Esophagus muscularis mucosa (tissue), 4 donors: Measurements from ENCODE around the gene TSPOAP1. TPM values are rescaled to one million over a fixed set of nuclear protein-coding genes. Genes with fewer than 3 reads are reported as not detected.

Experiments used
- DNase-seq: peaks from one replicate; pipeline ENCODE4 v3.0.0-alpha.2; 2017; ENCODE audit errors: extremely low spot score
- H3K27ac ChIP-seq, 4 donors: fragments of 200-600 bp; sonication (generic); replicated peaks in 1 of 4; 1 replicate in 3 of 4; 2 replicates in 1 of 4; pipeline ENCODE4 v1.5.1; 2016 to 2019; ENCODE audit warnings: mild to moderate bottlenecking in 1 of 4
- H3K27me3 ChIP-seq, 4 donors: fragments of 200-600 bp; sonication (generic); one replicate each; pipeline versions ENCODE4 v1.5.1 to v1.6.0; 2016 to 2019
- H3K36me3 ChIP-seq, 4 donors: fragments of 200-600 bp; sonication (generic); one replicate each; pipeline ENCODE4 v1.5.1; 2016 to 2019
- H3K4me1 ChIP-seq, 4 donors: fragments of 200-600 bp; sonication (generic); one replicate each; pipeline ENCODE4 v1.5.1; 2016 to 2019
- H3K4me3 ChIP-seq, 4 donors: fragments of 200-600 bp; sonication (generic); 1 replicate in 2 of 4; 2 replicates in 2 of 4; pipeline ENCODE4 v1.5.1; 2016 to 2019; ENCODE audit warnings: mild to moderate bottlenecking in 4 of 4, moderate library complexity in 1 of 4
- H3K9me3 ChIP-seq, 4 donors: fragments of 200-600 bp; sonication (generic); 1 replicate in 3 of 4; 2 replicates in 1 of 4; pipeline ENCODE4 v1.5.1; 2016 to 2019
- CTCF ChIP-seq, 3 experiments: fragments of 200-600 bp in 2 of 3; fragments of 450-650 bp in 1 of 3; sonication (generic) in 2 of 3; IDR thresholded peaks; one replicate each; pipeline ENCODE4 v1.5.1; 2017 to 2019; ENCODE audit warnings: antibody characterized with exemption in 3 of 3, mild to moderate bottlenecking in 2 of 3, moderate library complexity in 1 of 3
- EP300 ChIP-seq: sonication (generic); formaldehyde crosslinking; IDR thresholded peaks from one replicate; pipeline ENCODE4 v1.6.1; 2017; ENCODE audit warnings: antibody characterized with exemption
- POLR2A ChIP-seq: fragments of 450-650 bp; IDR thresholded peaks from one replicate; pipeline ENCODE4 v1.6.1; 2017; ENCODE audit warnings: antibody characterized with exemption, moderate library complexity, mild to moderate bottlenecking, low read depth
- POLR2AphosphoS5 ChIP-seq, 2 donors: sonication (generic); formaldehyde crosslinking; IDR thresholded peaks; one replicate each; pipeline ENCODE4 v1.6.1; 2017; ENCODE audit warnings: antibody characterized with exemption in 2 of 2
- WGBS: methylation state at CpG from one replicate; pipeline ENCODE4 v1.1.5; 2018; 5-methylcytosine and 5-hydroxymethylcytosine counted together
- intact Hi-C: fragments of 100-400 bp; cut with DNase I; formaldehyde crosslinking; loops from one replicate; pipeline ENCODE4 v1.15.1; 2023
- total RNA-seq, 4 donors: library from RNA; depleted of rRNA; stranded (reverse); fragments of >200 nt; gene quantifications; one replicate each; pipeline versions ENCODE4 v1.1.0 to v1.2.1, GENCODE V29; 2016

Gene TSPOAP1
- total RNA-seq, 4 donors from 2014 or later, result 10.0 to 19.0 (median 16.0) TPM

- intact Hi-C loops, result no loop called here
- Histone ChIP-seq H3K36me3 (peaks cover 0 to 27% (median 6%) of the 10 kb centered on the region in 4 donors), H3K4me1 (peaks cover 9 to 38% (median 24%) of the 10 kb centered on the region in 4 donors), H3K9me3 (no peaks in the 10 kb centered on the region), H3K27ac (no peak overlapping the region), H3K4me3 (no peak overlapping the region), H3K27me3 (peaks cover 0 to 5% (median 0%) of the 10 kb centered on the region in 4 donors)
- WGBS, result 96% methylated on average over 4 of the region's 9 CpGs
- no peak for DNase-seq
- TF ChIP-seq CTCF (IDR thresholded peaks at IDR 0.05), result no peak
These were observed 5.9 kb downstream of the TSPOAP1 start for GRCh38 chr17:58322581-58323185.

DNA sequence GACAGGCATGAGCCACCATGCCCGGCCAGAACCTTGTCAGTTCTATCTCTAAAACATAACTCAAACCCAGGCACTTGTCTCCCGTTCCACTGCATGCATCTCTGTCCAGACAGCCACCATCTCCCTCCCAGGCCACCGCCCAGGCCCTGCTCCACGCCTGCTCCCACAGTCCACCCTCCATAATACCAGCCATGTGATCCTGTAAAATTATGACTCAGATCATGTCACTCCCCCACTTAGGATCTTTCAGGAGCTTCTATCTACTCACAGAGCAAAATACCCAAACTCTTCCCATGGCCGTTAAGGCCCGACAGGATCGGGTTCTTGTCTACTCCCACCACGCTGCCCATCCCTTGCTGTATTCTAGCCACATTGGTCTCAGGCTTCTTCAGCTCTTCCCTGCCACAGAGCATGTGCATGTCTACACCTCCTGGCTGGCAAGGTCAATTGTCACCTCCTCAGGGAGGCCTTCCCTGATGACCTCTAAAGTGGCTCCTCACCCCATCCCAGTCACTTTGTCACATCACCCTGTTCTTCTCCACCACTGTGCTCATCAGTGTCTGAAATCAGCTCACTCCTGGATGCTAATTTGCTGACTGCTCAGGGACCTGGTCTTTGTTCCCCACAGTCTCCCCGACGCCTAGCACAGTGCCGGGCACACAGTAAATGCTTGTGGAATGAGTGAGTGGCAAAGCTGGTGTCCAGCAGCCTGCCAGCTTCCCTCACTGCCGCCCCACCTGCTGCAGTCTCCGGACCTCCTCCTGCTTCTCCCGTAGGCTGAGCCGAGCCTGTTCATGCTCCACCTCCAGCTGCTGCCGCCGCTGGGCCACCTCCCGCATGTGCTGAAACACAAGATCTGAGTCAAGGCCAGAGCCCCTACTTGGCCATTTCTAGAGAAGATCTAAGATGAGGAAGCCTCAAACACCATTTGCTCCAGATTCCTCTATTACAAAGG, 6.7 kb downstream of the TSPOAP1 start:
- no peak for DNase-seq

DNA sequence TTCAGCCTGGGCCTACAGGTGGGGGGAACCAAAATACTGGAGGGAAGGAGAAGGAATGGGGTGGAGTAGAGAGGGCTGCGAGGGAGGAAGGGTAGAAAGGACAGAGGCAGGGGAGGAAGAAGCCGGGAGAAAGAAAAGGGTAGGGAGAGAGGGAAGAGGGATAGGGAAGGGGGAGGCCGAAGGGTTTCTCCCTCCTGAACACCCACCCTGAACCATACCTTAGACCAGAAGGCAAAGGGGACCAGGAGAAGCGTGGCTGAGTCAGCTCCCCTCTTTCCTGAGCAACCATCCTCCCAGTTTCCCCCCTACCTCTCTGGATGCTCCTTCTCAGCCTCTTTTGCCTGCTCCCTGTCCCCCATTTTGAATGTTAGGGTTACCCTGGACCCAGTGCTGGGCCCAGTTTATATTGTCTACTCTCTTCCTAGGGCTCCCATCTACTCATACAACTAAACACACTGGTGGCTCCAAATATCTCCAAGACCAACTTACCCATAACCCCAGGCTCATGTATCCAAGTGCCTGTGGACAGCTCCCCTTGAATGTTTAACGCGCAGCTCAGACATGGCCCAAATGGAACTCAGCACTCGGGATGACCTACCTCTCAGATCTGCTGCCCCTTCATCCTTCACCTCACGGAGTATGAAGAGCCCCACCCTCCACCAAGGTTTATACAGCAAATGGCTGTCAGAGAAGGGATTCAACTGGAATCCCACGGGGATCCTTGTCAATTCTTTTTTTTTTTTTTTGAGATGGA, 7.8 kb downstream of the TSPOAP1 start:
- no peaks in the 10 kb centered on the region for H3K9me3 ChIP-seq
- DNase-seq, result no peak
- H3K27ac ChIP-seq, result no peak overlapping the region
- peaks cover 0 to 5% (median 0%) of the 10 kb centered on the region in 4 donors for H3K27me3 ChIP-seq
- WGBS, result 83% methylated on average over 9 of the region's 9 CpGs
- H3K4me1 ChIP-seq, result peaks cover 9 to 34% (median 24%) of the 10 kb centered on the region in 4 donors
- H3K36me3 ChIP-seq, result peaks cover 0 to 37% (median 6%) of the 10 kb centered on the region in 4 donors
- H3K4me3 ChIP-seq, result no peak overlapping the region
- no peak for TF ChIP-seq CTCF (IDR thresholded peaks at IDR 0.05)
- TF ChIP-seq EP300, result no peak
- no peak for TF ChIP-seq POLR2A
- no peak for TF ChIP-seq POLR2AphosphoS5 (IDR thresholded peaks at IDR 0.05)
- intact Hi-C loops, result no loop called here

More for the DNA sequence above, 6.7 kb downstream of the TSPOAP1 start:
- H3K27ac ChIP-seq, result no peak overlapping the region
- peaks cover 0 to 5% (median 0%) of the 10 kb centered on the region in 4 donors for H3K27me3 ChIP-seq
- TF ChIP-seq EP300 (no peak), CTCF (IDR thresholded peaks at IDR 0.05) (no peak), POLR2AphosphoS5 (IDR thresholded peaks at IDR 0.05) (no peak), POLR2A (no peak)
- no peak overlapping the region for H3K4me3 ChIP-seq
- WGBS, result 89% methylated on average over 17 of the region's 18 CpGs
- intact Hi-C loops, result no loop called here
- H3K4me1 ChIP-seq, result peaks cover 9 to 35% (median 24%) of the 10 kb centered on the region in 4 donors
- H3K9me3 ChIP-seq, result no peaks in the 10 kb centered on the region
- peaks cover 0 to 27% (median 6%) of the 10 kb centered on the region in 4 donors for H3K36me3 ChIP-seq

- WGBS, result 95% methylated on average over 7 of the region's 7 CpGs
- DNase-seq, result no peak
These were observed 8.4 kb downstream of the TSPOAP1 start for GRCh38 chr17:58320163-58320558.

More at GRCh38 chr17:58320163-58320558, 8.4 kb downstream of the TSPOAP1 start:
- no peak for TF ChIP-seq EP300
- Histone ChIP-seq H3K9me3 (no peaks in the 10 kb centered on the region), H3K27ac (no peak overlapping the region), H3K4me3 (no peak overlapping the region), H3K36me3 (peaks cover 0 to 42% (median 6%) of the 10 kb centered on the region in 4 donors), H3K4me1 (peaks cover 9 to 28% (median 19%) of the 10 kb centered on the region in 4 donors), H3K27me3 (peaks cover 0 to 5% (median 0%) of the 10 kb centered on the region in 4 donors)
- intact Hi-C loops, result no loop called here
